Measurements from ENCODE around the gene B4GALNT1.
"Not testable (repeated sequence)": the region's sequence is repeated elsewhere in the genome, so short reads cannot be mapped to it uniquely, and the experiment has no call there.

The B4GALNT1 gene

DNA sequence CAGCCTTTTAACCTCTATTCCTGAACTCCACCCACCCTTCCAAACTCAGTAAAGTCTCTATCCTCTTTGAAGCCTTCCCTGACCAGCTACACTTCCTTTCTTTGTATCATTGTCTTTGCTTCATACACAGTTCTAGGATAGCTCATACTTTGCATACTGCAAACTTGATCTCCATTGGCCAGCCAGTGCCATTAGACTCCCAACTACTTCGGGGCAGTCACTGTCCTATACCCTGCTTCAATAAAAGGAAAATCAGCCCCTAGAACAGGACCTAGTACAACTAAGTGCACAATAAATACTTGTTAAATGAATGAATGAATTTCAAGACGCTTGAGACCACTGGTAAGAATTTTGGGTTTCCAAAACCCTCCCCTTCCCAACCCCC is 42.5 kb downstream of the B4GALNT1 start (continued):
- TF ChIP-seq CSRNP3 (CRISPR knock-in tag; IDR thresholded peaks at IDR 0.05) (no peak), ISL1 (CRISPR knock-in tag; IDR thresholded peaks at IDR 0.05) (no peak), ZNF565 (CRISPR knock-in tag; conservative IDR thresholded peaks at IDR 0.05; ENCODE audit: low read depth) (no peak), ZFP3 (CRISPR knock-in tag; IDR thresholded peaks at IDR 0.05) (no peak), CSDC2 (CRISPR knock-in tag; IDR thresholded peaks at IDR 0.05) (no peak), SNAI2 (CRISPR knock-in tag; IDR thresholded peaks at IDR 0.05) (no peak), RARB (CRISPR knock-in tag; IDR thresholded peaks at IDR 0.05) (no peak), BACH2 (CRISPR knock-in tag; IDR thresholded peaks at IDR 0.05; ENCODE audit: borderline replicate concordance) (no peak), ZNF70 (CRISPR knock-in tag; IDR thresholded peaks at IDR 0.05) (no peak), ZFP30 (CRISPR knock-in tag; IDR thresholded peaks at IDR 0.05) (no peak), ARNTL (CRISPR knock-in tag; IDR thresholded peaks at IDR 0.05; ENCODE audit: borderline replicate concordance, low read depth) (no peak)
- TF ChIP-seq, protein P1, sequence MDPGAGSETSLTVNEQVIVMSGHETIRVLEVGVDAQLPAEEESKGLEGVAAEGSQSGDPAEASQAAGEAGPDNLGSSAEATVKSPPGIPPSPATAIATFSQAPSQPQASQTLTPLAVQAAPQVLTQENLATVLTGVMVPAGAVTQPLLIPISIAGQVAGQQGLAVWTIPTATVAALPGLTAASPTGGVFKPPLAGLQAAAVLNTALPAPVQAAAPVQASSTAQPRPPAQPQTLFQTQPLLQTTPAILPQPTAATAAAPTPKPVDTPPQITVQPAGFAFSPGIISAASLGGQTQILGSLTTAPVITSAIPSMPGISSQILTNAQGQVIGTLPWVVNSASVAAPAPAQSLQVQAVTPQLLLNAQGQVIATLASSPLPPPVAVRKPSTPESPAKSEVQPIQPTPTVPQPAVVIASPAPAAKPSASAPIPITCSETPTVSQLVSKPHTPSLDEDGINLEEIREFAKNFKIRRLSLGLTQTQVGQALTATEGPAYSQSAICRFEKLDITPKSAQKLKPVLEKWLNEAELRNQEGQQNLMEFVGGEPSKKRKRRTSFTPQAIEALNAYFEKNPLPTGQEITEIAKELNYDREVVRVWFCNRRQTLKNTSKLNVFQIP (CRISPR knock-in tag; IDR thresholded peaks at IDR 0.05; ENCODE audit: borderline replicate concordance, low read depth), result no peak

- ATAC-seq, result not testable (repeated sequence)
Observed at GRCh38 chr12:57588951-57589610, 43.9 kb downstream of the B4GALNT1 start.

DNA sequence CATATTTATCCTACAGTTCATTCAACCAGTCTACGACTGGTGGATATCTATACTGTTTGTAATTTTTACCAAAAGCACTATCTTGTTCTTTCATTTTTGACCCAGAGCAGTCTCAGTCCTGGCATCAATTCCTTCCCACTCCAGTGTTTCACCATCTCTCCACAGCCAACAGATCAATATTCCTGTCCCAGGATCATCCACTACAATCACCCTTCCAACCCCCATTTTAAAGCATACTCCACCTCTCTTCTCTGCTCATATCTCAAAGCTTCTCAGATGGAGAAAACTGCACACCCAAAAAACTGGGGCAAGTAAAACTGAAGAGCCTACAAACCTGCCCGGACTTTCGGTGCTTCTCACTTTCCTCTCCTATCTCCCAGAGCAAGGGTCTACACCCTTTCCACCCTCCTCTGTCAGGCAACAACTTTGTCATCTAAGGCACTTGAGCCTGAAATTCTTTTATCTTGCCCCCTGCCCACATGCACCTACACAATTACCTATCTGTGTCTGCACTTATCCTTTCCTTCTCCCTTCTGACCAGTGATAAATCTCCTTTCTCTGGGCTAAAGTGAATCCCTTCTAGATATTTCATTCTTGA is 46.1 kb downstream of the B4GALNT1 start:
- TF ChIP-seq PATZ1 (CRISPR knock-in tag; IDR thresholded peaks at IDR 0.05; ENCODE audit: borderline replicate concordance) (no peak), CSDC2 (CRISPR knock-in tag; IDR thresholded peaks at IDR 0.05) (no peak), BACH2 (CRISPR knock-in tag; IDR thresholded peaks at IDR 0.05; ENCODE audit: borderline replicate concordance) (no peak), ESRRG (CRISPR knock-in tag; IDR thresholded peaks at IDR 0.05) (no peak), ZC3H10 (CRISPR knock-in tag; IDR thresholded peaks at IDR 0.05) (no peak), CSRNP3 (CRISPR knock-in tag; IDR thresholded peaks at IDR 0.05) (no peak), OSR1 (CRISPR knock-in tag; IDR thresholded peaks at IDR 0.05) (no peak), TCF4 (CRISPR knock-in tag; IDR thresholded peaks at IDR 0.05; ENCODE audit: borderline replicate concordance) (no peak), ZNF8 (CRISPR knock-in tag; IDR thresholded peaks at IDR 0.05) (no peak), ZNF565 (CRISPR knock-in tag; conservative IDR thresholded peaks at IDR 0.05; ENCODE audit: low read depth) (no peak), ARNTL (CRISPR knock-in tag; IDR thresholded peaks at IDR 0.05; ENCODE audit: borderline replicate concordance, low read depth) (no peak), RARB (CRISPR knock-in tag; IDR thresholded peaks at IDR 0.05) (no peak), ZFP3 (CRISPR knock-in tag; IDR thresholded peaks at IDR 0.05) (no peak), CREB5 (CRISPR knock-in tag; IDR thresholded peaks at IDR 0.05; ENCODE audit: low read depth) (no peak), TOX (CRISPR knock-in tag; IDR thresholded peaks at IDR 0.05; ENCODE audit: borderline replicate concordance) (no peak), GLIS3 (CRISPR knock-in tag; IDR thresholded peaks at IDR 0.05) (no peak), PPARA (CRISPR knock-in tag; IDR thresholded peaks at IDR 0.05; ENCODE audit: borderline replicate concordance) (no peak), SNAI2 (CRISPR knock-in tag; IDR thresholded peaks at IDR 0.05) (no peak)
- TF ChIP-seq, protein P1 (CRISPR knock-in tag; IDR thresholded peaks at IDR 0.05; ENCODE audit: borderline replicate concordance, low read depth), result no peak
- TF ChIP-seq, protein P2, sequence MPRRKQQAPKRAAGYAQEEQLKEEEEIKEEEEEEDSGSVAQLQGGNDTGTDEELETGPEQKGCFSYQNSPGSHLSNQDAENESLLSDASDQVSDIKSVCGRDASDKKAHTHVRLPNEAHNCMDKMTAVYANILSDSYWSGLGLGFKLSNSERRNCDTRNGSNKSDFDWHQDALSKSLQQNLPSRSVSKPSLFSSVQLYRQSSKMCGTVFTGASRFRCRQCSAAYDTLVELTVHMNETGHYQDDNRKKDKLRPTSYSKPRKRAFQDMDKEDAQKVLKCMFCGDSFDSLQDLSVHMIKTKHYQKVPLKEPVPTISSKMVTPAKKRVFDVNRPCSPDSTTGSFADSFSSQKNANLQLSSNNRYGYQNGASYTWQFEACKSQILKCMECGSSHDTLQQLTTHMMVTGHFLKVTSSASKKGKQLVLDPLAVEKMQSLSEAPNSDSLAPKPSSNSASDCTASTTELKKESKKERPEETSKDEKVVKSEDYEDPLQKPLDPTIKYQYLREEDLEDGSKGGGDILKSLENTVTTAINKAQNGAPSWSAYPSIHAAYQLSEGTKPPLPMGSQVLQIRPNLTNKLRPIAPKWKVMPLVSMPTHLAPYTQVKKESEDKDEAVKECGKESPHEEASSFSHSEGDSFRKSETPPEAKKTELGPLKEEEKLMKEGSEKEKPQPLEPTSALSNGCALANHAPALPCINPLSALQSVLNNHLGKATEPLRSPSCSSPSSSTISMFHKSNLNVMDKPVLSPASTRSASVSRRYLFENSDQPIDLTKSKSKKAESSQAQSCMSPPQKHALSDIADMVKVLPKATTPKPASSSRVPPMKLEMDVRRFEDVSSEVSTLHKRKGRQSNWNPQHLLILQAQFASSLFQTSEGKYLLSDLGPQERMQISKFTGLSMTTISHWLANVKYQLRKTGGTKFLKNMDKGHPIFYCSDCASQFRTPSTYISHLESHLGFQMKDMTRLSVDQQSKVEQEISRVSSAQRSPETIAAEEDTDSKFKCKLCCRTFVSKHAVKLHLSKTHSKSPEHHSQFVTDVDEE (CRISPR knock-in tag; IDR thresholded peaks at IDR 0.05), result no peak
- no peak for ATAC-seq
